Common myeloid progenitor, CD34-positive (primary cell): ENCODE results near the gene GPR171.

Experiments
- CTCF ChIA-PET: fragments of 350-600 bp; sonication (Branson Sonifier 250); formaldehyde crosslinking; loops from one replicate; lab custom pipeline; 2021; ENCODE audit warnings: antibody characterized with exemption; lab: Charles Lee
- POLR2A ChIA-PET: fragments of 350-600 bp; sonication (Branson Sonifier 250); formaldehyde crosslinking; loops from one replicate; lab custom pipeline; 2021; ENCODE audit warnings: antibody characterized with exemption; lab: Charles Lee
- DNase-seq, 3 donors: peaks; one replicate each; pipeline versions ENCODE4 v3.0.0 to v3.0.0-alpha.2; 2013
- H3K27ac ChIP-seq, 2 experiments: 1 replicate in 1 of 2; 2 replicates in 1 of 2; pipeline ENCODE4 v1.7.0; 2013; ENCODE audit warnings: inconsistent platforms in 2 of 2, low read length in 2 of 2, mild to moderate bottlenecking in 2 of 2, low read depth in 1 of 2, moderate library complexity in 1 of 2; ENCODE audit not compliant: severe bottlenecking in 2 of 2, insufficient read depth in 1 of 2, poor library complexity in 1 of 2
- H3K27me3 ChIP-seq, 5 experiments: replicated peaks in 2 of 5; 1 replicate in 3 of 5; 2 replicates in 2 of 5; pipeline versions ENCODE4 v1.6.1 to v1.7.0; 2013; ENCODE audit warnings: low read length in 4 of 5, mild to moderate bottlenecking in 2 of 5, moderate library complexity in 2 of 5, inconsistent platforms in 1 of 5; ENCODE audit not compliant: insufficient read depth in 5 of 5, control insufficient read depth in 4 of 5
- H3K36me3 ChIP-seq, 4 experiments: 1 replicate in 2 of 4; 2 replicates in 2 of 4; pipeline versions ENCODE4 v1.6.1 to v1.7.0; 2013; ENCODE audit warnings: low read length in 3 of 4, control low read depth in 1 of 4, mild to moderate bottlenecking in 1 of 4; ENCODE audit not compliant: control insufficient read depth in 4 of 4, insufficient read depth in 4 of 4
- H3K4me1 ChIP-seq, 4 experiments: 1 replicate in 3 of 4; 2 replicates in 1 of 4; pipeline versions ENCODE4 v1.6.1 to v1.7.1; 2013; ENCODE audit warnings: low read length in 3 of 4, mild to moderate bottlenecking in 3 of 4, control low read depth in 1 of 4, inconsistent platforms in 1 of 4, moderate library complexity in 1 of 4; ENCODE audit not compliant: control insufficient read depth in 4 of 4, insufficient read depth in 4 of 4; ENCODE audit errors: control extremely low read depth in 1 of 4
- H3K4me3 ChIP-seq, 7 experiments: 1 replicate in 4 of 7; 2 replicates in 3 of 7; pipeline versions ENCODE4 v1.5.1 to v1.7.0; 2013; ENCODE audit warnings: mild to moderate bottlenecking in 7 of 7, low read length in 6 of 7, moderate library complexity in 6 of 7, inconsistent platforms in 2 of 7, low read depth in 2 of 7, control low read depth in 1 of 7; ENCODE audit not compliant: insufficient read depth in 4 of 7, control insufficient read depth in 1 of 7; ENCODE audit errors: extremely low read depth in 1 of 7
- H3K9me3 ChIP-seq, 5 experiments: 1 replicate in 4 of 5; 2 replicates in 1 of 5; pipeline versions ENCODE4 v1.6.1 to v1.7.1; 2013; ENCODE audit warnings: low read length in 4 of 5, mild to moderate bottlenecking in 2 of 5, inconsistent platforms in 1 of 5, low read depth in 1 of 5, moderate library complexity in 1 of 5; ENCODE audit not compliant: control insufficient read depth in 4 of 5, insufficient read depth in 2 of 5; ENCODE audit errors: control extremely low read depth in 1 of 5
- WGBS: methylation state at CpG from one replicate; pipeline ENCODE4 v1.1.5; 2013; ENCODE audit not compliant: insufficient coverage; 5-methylcytosine and 5-hydroxymethylcytosine counted together

Gene GPR171

GRCh38 chr3:151159806-151160205 is 43.2 kb downstream of the GPR171 start:
- CTCF ChIA-PET = interaction anchor here (1.0 to 1.5 kb wide), 4 partner anchors 9 to 74 kb away, joined by 3 to 6 read pairs (median 4); partner anchors contain the start of gene MED12L

GRCh38 chr3:151156618-151157216 is 46.3 kb downstream of the GPR171 start:
- Histone ChIP-seq H3K27ac (no peak overlapping the region), H3K4me3 (no peak overlapping the region), H3K36me3 (peaks cover 0 to 37% (median 10%) of the 10 kb centered on the region in 4 experiments), H3K9me3 (no peaks in the 10 kb centered on the region), H3K4me1 (peaks cover 0 to 10% (median 1%) of the 10 kb centered on the region in 4 experiments), H3K27me3 (no peaks in the 10 kb centered on the region)
- ChIA-PET CTCF (interaction anchor here (0.7 to 2.3 kb wide), 20 partner anchors 9 to 681 kb away, joined by 3 to 12 read pairs (median 3); no protein-coding TSS in a partner anchor), POLR2A (interaction anchor here (0.5 kb wide), 1 partner anchor 55 kb away, joined by 5 read pairs; no protein-coding TSS in a partner anchor)
- DNase-seq = peak; percentile 77 to 88 (median 86)
- 33% methylated on average over 3 of the region's 3 CpGs for WGBS

More at GRCh38 chr3:151159806-151160205, 43.2 kb downstream of the GPR171 start:
- Histone ChIP-seq H3K27ac (no peak overlapping the region), H3K36me3 (peaks cover 0 to 50% (median 14%) of the 10 kb centered on the region in 4 experiments), H3K4me3 (no peak overlapping the region), H3K4me1 (peaks cover 0 to 10% (median 1%) of the 10 kb centered on the region in 4 experiments), H3K9me3 (no peaks in the 10 kb centered on the region), H3K27me3 (no peaks in the 10 kb centered on the region)
- no peak for DNase-seq
- 94% methylated on average over 7 of the region's 10 CpGs for WGBS
- POLR2A ChIA-PET = no interaction called here

GRCh38 chr3:151155409-151156128 is 47.4 kb downstream of the GPR171 start:
- Histone ChIP-seq H3K4me1 (peaks cover 0 to 4% (median 1%) of the 10 kb centered on the region in 4 experiments), H3K9me3 (no peaks in the 10 kb centered on the region), H3K36me3 (peaks cover 0 to 37% (median 6%) of the 10 kb centered on the region in 4 experiments), H3K4me3 (no peak overlapping the region), H3K27ac (no peak overlapping the region), H3K27me3 (no peaks in the 10 kb centered on the region)
- ChIA-PET CTCF (interaction anchor here (0.8 to 2.3 kb wide), 14 partner anchors 8 to 682 kb away, joined by 3 to 12 read pairs (median 3); no protein-coding TSS in a partner anchor), POLR2A (no interaction called here)
- DNase-seq = no peak
- 94% methylated on average over 5 of the region's 8 CpGs for WGBS

GRCh38 chr3:151154566-151154965 is 48.5 kb downstream of the GPR171 start:
- no peaks in the 10 kb centered on the region for H3K4me1 ChIP-seq
- no peak overlapping the region for H3K4me3 ChIP-seq
- no peaks in the 10 kb centered on the region for H3K27me3 ChIP-seq
- ChIA-PET CTCF (interaction anchor here (1.1 to 2.9 kb wide), 2 partner anchors 8 to 146 kb away, joined by 3 to 16 read pairs; no protein-coding TSS in a partner anchor), POLR2A (no interaction called here)
- no peak overlapping the region for H3K27ac ChIP-seq
- H3K36me3 ChIP-seq = peaks cover 0 to 35% (median 3%) of the 10 kb centered on the region in 4 experiments
- DNase-seq = no peak
- H3K9me3 ChIP-seq = no peaks in the 10 kb centered on the region
- 100% methylated on average over 1 of the region's 6 CpGs for WGBS

- no CpG with 5 or more reads among the region's 4 CpGs for WGBS
- POLR2A ChIA-PET = no interaction called here
- H3K27me3 ChIP-seq = no peaks in the 10 kb centered on the region
- no peak for DNase-seq
- H3K4me1 ChIP-seq = no peaks in the 10 kb centered on the region
- no peak overlapping the region for H3K4me3 ChIP-seq
- H3K36me3 ChIP-seq = peaks cover 0 to 23% (median 2%) of the 10 kb centered on the region in 4 experiments
- CTCF ChIA-PET = interaction anchor here (0.6 to 2.9 kb wide), 11 partner anchors 10 to 144 kb away, joined by 3 to 16 read pairs (median 5); partner anchors contain the start of gene MED12L
- H3K9me3 ChIP-seq = no peaks in the 10 kb centered on the region
- no peak overlapping the region for H3K27ac ChIP-seq
These were observed 50.4 kb downstream of the GPR171 start for GRCh38 chr3:151152455-151153079.
